B cell (primary cell): ENCODE measurements around the gene GNAI2. TPM values are rescaled to one million over a fixed set of nuclear protein-coding genes. Genes with fewer than 3 reads are reported as not detected.

Experiments
- ATAC-seq: fragments of 200-7000 bp; cut with Tn5 transposase; one replicate; pipeline ENCODE4 v1.10.0; 2021; ENCODE audit warnings: low read depth, mild to moderate bottlenecking, moderate number of reproducible peaks, moderate library complexity
- CTCF ChIA-PET: fragments of 350-600 bp; sonication (Branson Sonifier 250); formaldehyde crosslinking; loops from one replicate; lab custom pipeline; 2021; ENCODE audit warnings: antibody characterized with exemption, inconsistent platforms; lab: Charles Lee
- POLR2A ChIA-PET: fragments of 350-600 bp; sonication (Branson Sonifier 250); formaldehyde crosslinking; loops from one replicate; lab custom pipeline; 2021; ENCODE audit warnings: antibody characterized with exemption; lab: Charles Lee
- DNase-seq: peaks from one replicate; pipeline ENCODE4 v3.0.0; 2013
- H2AFZ ChIP-seq: 2 replicates; pipeline ENCODE4 v1.6.1; 2012; ENCODE audit warnings: mild to moderate bottlenecking, low read depth, low read length; ENCODE audit not compliant: insufficient read depth, poor library complexity, severe bottlenecking
- H3K27ac ChIP-seq, 2 donors: 1 replicate in 1 of 2; 2 replicates in 1 of 2; pipeline ENCODE4 v1.5.1; 2012 to 2013; ENCODE audit warnings: low read length in 2 of 2, mild to moderate bottlenecking in 2 of 2, moderate library complexity in 1 of 2
- H3K27me3 ChIP-seq, 4 experiments: fragments of 200-600 bp in 1 of 4; sonication (generic) in 1 of 4; replicated peaks in 1 of 4; 1 replicate in 2 of 4; 2 replicates in 2 of 4; pipeline versions ENCODE4 v1.6.1 to v1.7.0; 2013 to 2016; ENCODE audit warnings: low read length in 3 of 4, mild to moderate bottlenecking in 2 of 4, mixed read lengths in 1 of 4, moderate library complexity in 1 of 4; ENCODE audit not compliant: insufficient read depth in 4 of 4, control insufficient read depth in 3 of 4; ENCODE audit errors: control extremely low read depth in 1 of 4
- H3K36me3 ChIP-seq, 2 experiments: replicated peaks in 1 of 2; 1 replicate in 1 of 2; 2 replicates in 1 of 2; pipeline versions ENCODE4 v1.6.1 to v1.7.1; 2013; ENCODE audit warnings: low read length in 1 of 2; ENCODE audit not compliant: insufficient read depth in 2 of 2, control insufficient read depth in 1 of 2; ENCODE audit errors: control extremely low read depth in 1 of 2, extremely low read depth in 1 of 2
- H3K4me1 ChIP-seq, 2 donors: fragments of 200-600 bp in 1 of 2; sonication (generic) in 1 of 2; 1 replicate in 1 of 2; 2 replicates in 1 of 2; pipeline versions ENCODE4 v1.5.1 to v1.6.1; 2013 to 2017; ENCODE audit warnings: low read length in 2 of 2; ENCODE audit not compliant: control insufficient read depth in 2 of 2, insufficient read depth in 2 of 2
- H3K4me2 ChIP-seq: replicated peaks from 2 replicates; pipeline ENCODE3; 2012; ENCODE audit warnings: mild to moderate bottlenecking, low read depth, low read length; ENCODE audit not compliant: poor library complexity, severe bottlenecking
- H3K4me3 ChIP-seq, 5 experiments: fragments of 200-600 bp in 1 of 5; sonication (generic) in 1 of 5; 1 replicate in 3 of 5; 2 replicates in 2 of 5; pipeline versions ENCODE4 v1.5.1 to v1.7.0; 2011 to 2016; ENCODE audit warnings: low read length in 4 of 5, mild to moderate bottlenecking in 4 of 5, low read depth in 2 of 5, control low read depth in 1 of 5, moderate library complexity in 1 of 5; ENCODE audit not compliant: insufficient read depth in 1 of 5; ENCODE audit errors: control extremely low read depth in 1 of 5, extremely low read depth in 1 of 5
- H3K79me2 ChIP-seq: fragments of 200-600 bp; sonication (generic); one replicate; pipeline ENCODE4 v1.6.0; 2016; ENCODE audit warnings: low read length; ENCODE audit not compliant: control insufficient read depth, insufficient read depth
- H3K9ac ChIP-seq: fragments of 200-600 bp; sonication (generic); 2 replicates; pipeline ENCODE4 v1.6.1; 2017; ENCODE audit warnings: mild to moderate bottlenecking, low read length, moderate library complexity
- H3K9me3 ChIP-seq, 3 donors: one replicate each; pipeline versions ENCODE4 v1.6.1 to v1.7.1; 2013; ENCODE audit warnings: low read length in 2 of 3; ENCODE audit not compliant: control insufficient read depth in 2 of 3, insufficient read depth in 1 of 3; ENCODE audit errors: control extremely low read depth in 1 of 3
- H4K20me1 ChIP-seq: 2 replicates; pipeline ENCODE4 v1.6.0; 2012; ENCODE audit warnings: mild to moderate bottlenecking, low read length; ENCODE audit not compliant: insufficient read depth, control insufficient read depth, poor library complexity, severe bottlenecking
- H3K27ac Mint-ChIP-seq: one replicate; pipeline ENCODE4 v1.8.0; 2021; ENCODE audit warnings: mixed read lengths
- H3K27me3 Mint-ChIP-seq: one replicate; pipeline ENCODE4 v1.8.0; 2021; ENCODE audit warnings: mixed read lengths
- H3K4me1 Mint-ChIP-seq: one replicate; pipeline ENCODE4 v1.8.0; 2021; ENCODE audit warnings: mixed read lengths
- H3K4me3 Mint-ChIP-seq: one replicate; pipeline ENCODE4 v1.8.0; 2021; ENCODE audit warnings: mixed read lengths
- H3K9me3 Mint-ChIP-seq: one replicate; pipeline ENCODE4 v1.8.0; 2022; ENCODE audit warnings: mixed read lengths; ENCODE audit not compliant: insufficient read depth
- EZH2 ChIP-seq: IDR thresholded peaks from 2 replicates; pipeline ENCODE4 v1.6.1; 2012; ENCODE audit warnings: borderline replicate concordance, low read depth, mild to moderate bottlenecking, moderate library complexity, low read length; ENCODE audit not compliant: insufficient read depth, poor library complexity, severe bottlenecking
- WGBS: methylation state at CpG from one replicate; pipeline ENCODE4 v1.1.5; 2013; ENCODE audit warnings: missing lambda C conversion rate; ENCODE audit not compliant: insufficient coverage; 5-methylcytosine and 5-hydroxymethylcytosine counted together
- intact Hi-C: fragments of 100-400 bp; cut with micrococcal nuclease; formaldehyde crosslinking; loops from one replicate; pipeline ENCODE4 v1.10.0; 2022
- polyA plus RNA-seq: library from polyadenylated mRNA; depleted of rRNA; stranded (reverse); fragments of >200 nt; gene quantifications from 2 replicates; pipeline ENCODE4 v1.2.3, GENCODE V29; 2012
- total RNA-seq, 2 donors: library from RNA; stranded (reverse); fragments of 120-200 nt in 1 of 2; gene quantifications; 1 replicate in 1 of 2; 2 replicates in 1 of 2; pipeline versions ENCODE4 v1.2.3 to v1.2.4, GENCODE V29; 2013 to 2022
- TF ChIP-seq, protein P1 (sequence below): fragments of 200-600 bp; IDR thresholded peaks from one replicate; pipeline ENCODE4 v1.8.0; 2022; ENCODE audit warnings: antibody characterized with exemption, mild to moderate bottlenecking

Gene GNAI2
- total and polyA plus RNA-seq, 2 donors (not counting 1 experiment from before 2014, with no cell fraction given): 302 to 491 TPM

DNA sequence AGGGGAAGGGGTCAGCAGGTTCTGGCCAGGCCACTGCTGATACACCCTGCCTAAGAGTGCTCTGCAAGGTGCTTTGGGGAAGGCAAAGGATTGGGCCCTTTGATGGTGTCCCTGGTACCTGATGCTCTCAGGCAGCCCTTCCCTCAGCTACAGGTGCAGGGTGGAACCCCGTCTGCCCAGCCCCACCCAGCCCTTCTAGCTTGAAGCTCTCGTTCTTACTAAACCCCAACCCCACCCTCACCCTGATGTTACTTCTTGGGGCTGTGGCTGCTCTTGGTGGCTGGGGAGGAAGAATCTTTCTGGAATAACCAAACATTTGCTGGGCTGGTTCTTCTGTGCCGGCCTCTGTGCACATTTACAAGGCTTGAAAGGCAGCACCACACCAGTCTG is 6.4 kb downstream of the GNAI2 start:
- peak overlapping the region; percentile 61 for H3K9ac ChIP-seq
- TF ChIP-seq, protein P1, sequence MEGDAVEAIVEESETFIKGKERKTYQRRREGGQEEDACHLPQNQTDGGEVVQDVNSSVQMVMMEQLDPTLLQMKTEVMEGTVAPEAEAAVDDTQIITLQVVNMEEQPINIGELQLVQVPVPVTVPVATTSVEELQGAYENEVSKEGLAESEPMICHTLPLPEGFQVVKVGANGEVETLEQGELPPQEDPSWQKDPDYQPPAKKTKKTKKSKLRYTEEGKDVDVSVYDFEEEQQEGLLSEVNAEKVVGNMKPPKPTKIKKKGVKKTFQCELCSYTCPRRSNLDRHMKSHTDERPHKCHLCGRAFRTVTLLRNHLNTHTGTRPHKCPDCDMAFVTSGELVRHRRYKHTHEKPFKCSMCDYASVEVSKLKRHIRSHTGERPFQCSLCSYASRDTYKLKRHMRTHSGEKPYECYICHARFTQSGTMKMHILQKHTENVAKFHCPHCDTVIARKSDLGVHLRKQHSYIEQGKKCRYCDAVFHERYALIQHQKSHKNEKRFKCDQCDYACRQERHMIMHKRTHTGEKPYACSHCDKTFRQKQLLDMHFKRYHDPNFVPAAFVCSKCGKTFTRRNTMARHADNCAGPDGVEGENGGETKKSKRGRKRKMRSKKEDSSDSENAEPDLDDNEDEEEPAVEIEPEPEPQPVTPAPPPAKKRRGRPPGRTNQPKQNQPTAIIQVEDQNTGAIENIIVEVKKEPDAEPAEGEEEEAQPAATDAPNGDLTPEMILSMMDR: no peak
- no peak for TF ChIP-seq EZH2
- WGBS: 33% methylated on average over 1 of the region's 3 CpGs
- peaks cover 86% of the 10 kb centered on the region for H3K4me1 Mint-ChIP-seq
- H2AFZ ChIP-seq: no peak overlapping the region
- no peaks in the 10 kb centered on the region for H3K27me3 Mint-ChIP-seq
- peaks cover 81 to 91% of the 10 kb centered on the region in 2 donors for H3K4me1 ChIP-seq
- no peaks in the 10 kb centered on the region for H3K27me3 ChIP-seq
- ATAC-seq: no peak
- H3K36me3 ChIP-seq: peaks cover 0 to 48% of the 10 kb centered on the region in 2 experiments
- peak overlapping the region; percentile 88 for H3K4me3 Mint-ChIP-seq
- peak overlapping the region in 4 of 5 experiments; percentile 25 to 52 (median 44) for H3K4me3 ChIP-seq
- peaks cover 94% of the 10 kb centered on the region for H4K20me1 ChIP-seq
- H3K4me2 ChIP-seq: peak overlapping the region; percentile 76
- ChIA-PET POLR2A (interaction anchor here (0.6 to 1.4 kb wide), 3 partner anchors 9 to 18 kb away, joined by 3 to 8 read pairs (median 4); no protein-coding TSS in a partner anchor), CTCF (interaction anchor here (1.0 to 27.3 kb wide), 6 partner anchors 6 to 98 kb away, joined by 4 to 596 read pairs (median 6); partner anchors contain the start of genes GNAI2 and RASSF1)
- H3K9me3 ChIP-seq: no peaks in the 10 kb centered on the region
- no peaks in the 10 kb centered on the region for H3K9me3 Mint-ChIP-seq
- no peak for DNase-seq
- intact Hi-C loops: no loop called here
- peaks cover 100% of the 10 kb centered on the region for H3K79me2 ChIP-seq
- peak overlapping the region; percentile 98 for H3K27ac Mint-ChIP-seq
- peak overlapping the region; percentile 81 to 91 for H3K27ac ChIP-seq

DNA sequence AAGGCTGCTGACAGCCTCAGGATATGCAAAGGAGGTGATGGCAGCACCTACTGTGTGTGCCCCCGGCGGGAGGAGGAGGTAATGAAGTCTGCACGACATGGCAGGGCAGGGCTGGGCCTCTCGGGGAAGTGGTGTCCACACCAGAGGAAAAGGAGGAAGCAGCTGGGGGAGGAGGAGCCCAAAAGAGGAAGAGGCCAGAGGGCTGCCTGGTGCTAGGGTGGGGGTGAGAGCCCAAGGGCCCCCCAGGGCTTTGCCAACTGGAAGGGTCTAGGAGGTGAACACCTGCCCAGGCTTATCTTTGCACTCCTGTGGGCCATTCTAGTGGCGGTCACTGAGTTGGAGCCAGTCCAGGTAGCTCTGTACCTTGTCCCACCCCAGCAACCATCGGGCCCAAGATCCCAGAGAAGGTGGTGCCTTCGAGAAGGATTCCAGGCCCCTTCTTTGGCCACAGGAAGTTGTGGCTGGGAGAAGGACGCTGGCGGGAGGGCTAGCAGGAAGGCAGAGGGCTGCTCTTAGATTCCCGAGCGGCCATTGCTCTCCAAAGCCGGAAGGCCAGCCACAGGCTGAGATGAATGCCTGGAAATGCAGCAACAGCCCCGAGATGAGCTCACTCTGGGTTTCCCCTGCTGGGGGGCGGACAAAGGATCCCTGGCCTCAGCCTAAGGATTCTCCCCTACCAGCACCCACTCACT is 7.0 kb downstream of the GNAI2 start:
- no peak overlapping the region for H2AFZ ChIP-seq
- H3K9ac ChIP-seq: peak overlapping the region; percentile 61
- H3K4me1 ChIP-seq: peaks cover 84 to 96% of the 10 kb centered on the region in 2 donors
- intact Hi-C loops: no loop called here
- H3K36me3 ChIP-seq: peaks cover 0 to 53% of the 10 kb centered on the region in 2 experiments
- WGBS: 11% methylated on average over 14 of the region's 14 CpGs
- peak overlapping the region; percentile 98 for H3K27ac Mint-ChIP-seq
- no peaks in the 10 kb centered on the region for H3K9me3 ChIP-seq
- peaks cover 100% of the 10 kb centered on the region for H3K79me2 ChIP-seq
- no peaks in the 10 kb centered on the region for H3K9me3 Mint-ChIP-seq
- no peaks in the 10 kb centered on the region for H3K27me3 Mint-ChIP-seq
- ATAC-seq: peak; percentile 72
- peak overlapping the region; percentile 81 to 91 for H3K27ac ChIP-seq
- TF ChIP-seq, protein P1: peak; percentile 40
- TF ChIP-seq EZH2: no peak
- ChIA-PET CTCF (interaction anchor here (0.7 to 27.3 kb wide), 10 partner anchors 6 to 98 kb away, joined by 3 to 596 read pairs (median 6); partner anchors contain the start of genes GNAI2, GNAT1 and RASSF1), POLR2A (interaction anchor here (0.5 to 1.5 kb wide), 8 partner anchors 7 to 1232 kb away, joined by 3 to 8 read pairs (median 4); partner anchors contain the start of gene GNAI2)
- H4K20me1 ChIP-seq: peaks cover 94% of the 10 kb centered on the region
- H3K27me3 ChIP-seq: no peaks in the 10 kb centered on the region
- H3K4me1 Mint-ChIP-seq: peaks cover 85% of the 10 kb centered on the region
- H3K4me3 ChIP-seq: peak overlapping the region; percentile 25 to 52 (median 42)
- DNase-seq: peak; percentile 86
- peak overlapping the region; percentile 76 for H3K4me2 ChIP-seq
- peak overlapping the region; percentile 88 for H3K4me3 Mint-ChIP-seq
